Activated naive CD4-positive, alpha-beta T cell treated with anti-CD3 and anti-CD28 coated beads for 36 hours (primary cell): ENCODE data around the gene RAB11FIP2. TPM values are rescaled to one million over a fixed set of nuclear protein-coding genes. Genes with fewer than 3 reads are reported as not detected.

Experiments
- CTCF ChIA-PET: fragments of 350-600 bp; sonication (Branson Sonifier 250); formaldehyde crosslinking; loops from one replicate; lab custom pipeline; 2021; ENCODE audit warnings: antibody characterized with exemption; lab: Charles Lee
- DNase-seq: peaks from one replicate; pipeline ENCODE4 v3.0.0-alpha.2; 2020
- H3K27ac Mint-ChIP-seq: one replicate; pipeline ENCODE4 v1.8.0; 2021; ENCODE audit warnings: mild to moderate bottlenecking, mixed read lengths
- H3K27me3 Mint-ChIP-seq: one replicate; pipeline ENCODE4 v1.8.0; 2021; ENCODE audit warnings: low read depth, mixed read lengths
- H3K36me3 Mint-ChIP-seq: one replicate; pipeline ENCODE4 v1.8.0; 2021; ENCODE audit warnings: low read depth, mixed read lengths
- H3K4me1 Mint-ChIP-seq: one replicate; pipeline ENCODE4 v1.8.0; 2021; ENCODE audit warnings: low read depth, mixed read lengths
- H3K4me3 Mint-ChIP-seq: one replicate; pipeline ENCODE4 v1.8.0; 2021; ENCODE audit warnings: mild to moderate bottlenecking, moderate library complexity, mixed read lengths
- H3K9me3 Mint-ChIP-seq: one replicate; pipeline ENCODE4 v1.8.0; 2021; ENCODE audit warnings: mixed read lengths
- intact Hi-C: fragments of 100-400 bp; cut with micrococcal nuclease; formaldehyde crosslinking; loops from one replicate; pipeline ENCODE4 v1.15.1; 2023
- total RNA-seq, 2 experiments: library from RNA; stranded (reverse); gene quantifications; one replicate each; pipeline ENCODE4 v1.2.3, GENCODE V29; 2021

Gene RAB11FIP2
- total RNA-seq, 2 experiments from 2014 or later, result 9.9 to 11.6 TPM

DNA sequence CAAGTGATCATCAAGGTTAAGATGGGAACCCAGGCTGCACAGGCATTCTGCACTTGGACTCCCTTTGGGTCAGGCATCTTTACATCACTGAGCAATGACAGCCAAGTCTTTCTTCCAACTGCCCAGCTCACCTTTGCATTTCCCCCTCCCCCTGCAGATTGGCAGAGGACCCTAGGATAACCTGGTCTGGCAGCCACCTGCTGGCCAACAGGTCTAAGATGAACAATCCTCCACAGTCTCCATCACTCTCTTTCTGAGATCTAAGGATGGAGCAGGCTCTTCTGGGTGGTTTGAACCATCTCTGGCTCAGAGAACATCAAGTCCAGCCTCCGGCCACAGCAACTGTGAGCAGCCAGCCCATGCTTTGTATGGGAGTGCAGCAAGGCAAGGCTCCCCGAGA lies 75.8 kb downstream of the RAB11FIP2 start:
- DNase-seq, result no peak
- no peaks in the 10 kb centered on the region for H3K4me1 Mint-ChIP-seq
- intact Hi-C loops, result no loop called here
- no peaks in the 10 kb centered on the region for H3K9me3 Mint-ChIP-seq
- no peak overlapping the region for H3K27ac Mint-ChIP-seq
- H3K36me3 Mint-ChIP-seq, result no peaks in the 10 kb centered on the region
- peaks cover 7% of the 10 kb centered on the region for H3K27me3 Mint-ChIP-seq
- H3K4me3 Mint-ChIP-seq, result no peak overlapping the region
- CTCF ChIA-PET, result no interaction called here

DNA sequence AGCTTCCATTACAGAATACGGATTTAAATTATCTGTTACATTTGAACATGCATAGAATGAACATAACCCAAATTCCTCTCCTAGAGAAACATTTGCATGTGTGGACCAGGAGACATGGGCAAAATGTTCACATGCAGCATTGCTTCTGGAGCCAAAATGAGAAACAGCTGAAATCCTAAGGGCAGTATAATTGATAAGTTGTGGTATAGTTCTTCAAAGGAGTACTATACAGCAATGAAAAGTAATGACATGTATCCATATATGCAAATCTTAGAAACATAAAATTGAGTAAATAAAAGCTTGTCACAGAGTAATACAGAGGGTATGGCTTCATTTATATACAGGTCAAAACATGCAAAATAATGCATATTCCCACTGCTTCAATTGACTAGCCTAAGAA lies 77.1 kb downstream of the RAB11FIP2 start:
- Mint-ChIP-seq H3K4me1 (no peaks in the 10 kb centered on the region), H3K9me3 (no peaks in the 10 kb centered on the region), H3K36me3 (no peaks in the 10 kb centered on the region), H3K4me3 (no peak overlapping the region), H3K27ac (no peak overlapping the region), H3K27me3 (peaks cover 5% of the 10 kb centered on the region)
- intact Hi-C loops, result no loop called here
- CTCF ChIA-PET, result no interaction called here
- DNase-seq, result no peak

DNA sequence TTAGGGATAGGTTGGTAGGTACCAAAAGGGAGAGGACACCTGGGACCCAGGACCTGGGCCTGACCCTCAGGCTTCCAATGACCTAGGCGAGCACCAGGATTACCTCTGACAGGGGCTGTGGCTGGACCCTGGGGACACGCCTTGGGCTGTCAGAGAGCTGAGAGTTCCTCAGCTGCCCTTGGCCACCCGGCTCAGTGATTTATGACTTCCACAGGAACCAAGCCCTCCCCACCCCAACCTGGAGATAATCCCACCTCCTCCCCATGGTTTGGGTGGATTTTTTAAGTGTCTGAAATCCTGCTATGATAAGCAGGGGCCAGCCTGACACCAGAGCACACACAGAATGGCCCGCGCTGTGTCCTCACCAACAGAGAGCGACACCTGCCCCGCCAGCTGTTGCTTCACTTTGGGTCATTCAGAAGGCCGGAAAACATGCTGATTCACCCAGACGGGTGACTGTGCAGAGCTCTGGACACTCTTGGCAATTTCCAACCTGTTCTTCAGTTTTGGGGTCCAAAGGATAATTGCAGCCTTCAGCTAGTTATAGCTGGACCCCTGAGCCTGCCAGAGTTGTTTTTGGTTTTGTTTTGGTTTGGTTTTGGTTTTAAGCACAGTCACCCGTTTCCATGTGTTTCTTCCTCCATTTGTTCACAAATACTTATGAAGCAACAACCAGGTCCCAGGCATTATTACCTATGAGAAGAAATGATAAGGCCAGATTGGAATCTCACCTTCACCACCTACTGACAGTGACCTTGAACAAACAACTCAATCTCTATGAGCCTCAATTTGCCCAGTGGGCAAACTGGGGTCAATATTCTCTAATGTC lies 78.2 kb downstream of the RAB11FIP2 start:
- H3K36me3 Mint-ChIP-seq, result no peaks in the 10 kb centered on the region
- no peak overlapping the region for H3K4me3 Mint-ChIP-seq
- no peak for DNase-seq
- CTCF ChIA-PET, result no interaction called here
- no peaks in the 10 kb centered on the region for H3K9me3 Mint-ChIP-seq
- H3K4me1 Mint-ChIP-seq, result no peaks in the 10 kb centered on the region
- no peak overlapping the region for H3K27ac Mint-ChIP-seq
- H3K27me3 Mint-ChIP-seq, result peaks cover 5% of the 10 kb centered on the region
- intact Hi-C loops, result no loop called here

DNA sequence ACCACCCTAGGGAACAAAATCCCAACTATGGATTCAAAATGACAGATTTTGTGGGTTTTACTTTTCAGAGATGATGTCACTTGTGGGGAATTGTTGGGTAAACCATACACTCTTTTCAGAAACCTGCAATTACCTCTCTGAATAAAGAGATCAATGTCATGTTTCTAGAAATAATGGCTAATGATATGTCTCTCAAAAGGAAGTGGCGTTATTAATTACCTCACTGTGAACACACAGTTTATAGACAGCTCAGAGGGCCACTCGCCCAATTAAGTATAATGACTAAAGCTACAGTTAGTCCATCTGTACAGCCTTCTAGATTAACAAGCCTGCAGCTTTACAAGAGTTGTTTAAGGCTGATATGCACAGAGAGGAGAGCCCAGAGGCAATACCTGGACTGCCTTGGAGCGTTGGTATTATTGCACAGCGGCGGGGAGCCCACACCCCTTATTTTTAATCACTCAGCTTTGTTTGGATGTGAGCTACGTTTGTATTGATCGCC lies 79.5 kb downstream of the RAB11FIP2 start:
- Mint-ChIP-seq H3K4me1 (no peaks in the 10 kb centered on the region), H3K36me3 (no peaks in the 10 kb centered on the region), H3K4me3 (no peak overlapping the region), H3K9me3 (no peaks in the 10 kb centered on the region), H3K27me3 (peaks cover 5% of the 10 kb centered on the region), H3K27ac (no peak overlapping the region)
- intact Hi-C loops, result no loop called here
- CTCF ChIA-PET, result no interaction called here
- no peak for DNase-seq

DNA sequence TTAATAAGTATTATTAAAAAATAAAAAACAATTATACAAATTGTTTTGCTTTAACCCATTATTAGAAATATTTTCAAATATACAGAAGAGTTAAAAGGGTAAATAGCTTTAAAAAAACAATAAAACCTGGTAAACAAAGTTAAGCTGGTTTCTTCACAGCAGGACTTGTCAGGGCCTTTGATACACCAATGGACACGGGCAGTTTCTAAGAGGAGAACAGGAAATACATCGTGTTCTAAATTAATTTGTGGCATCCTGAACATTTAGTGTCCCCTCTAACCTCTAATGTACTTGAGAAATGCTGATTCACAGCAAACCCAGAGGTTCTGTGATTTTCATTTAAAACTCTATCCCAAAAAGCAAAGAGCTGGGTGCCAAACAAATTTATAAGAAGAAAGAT lies 80.8 kb downstream of the RAB11FIP2 start:
- Mint-ChIP-seq H3K36me3 (no peaks in the 10 kb centered on the region), H3K27ac (no peak overlapping the region), H3K4me1 (no peaks in the 10 kb centered on the region), H3K9me3 (no peaks in the 10 kb centered on the region), H3K27me3 (peaks cover 5% of the 10 kb centered on the region), H3K4me3 (no peak overlapping the region)
- intact Hi-C loops, result no loop called here
- CTCF ChIA-PET, result no interaction called here
- no peak for DNase-seq

DNA sequence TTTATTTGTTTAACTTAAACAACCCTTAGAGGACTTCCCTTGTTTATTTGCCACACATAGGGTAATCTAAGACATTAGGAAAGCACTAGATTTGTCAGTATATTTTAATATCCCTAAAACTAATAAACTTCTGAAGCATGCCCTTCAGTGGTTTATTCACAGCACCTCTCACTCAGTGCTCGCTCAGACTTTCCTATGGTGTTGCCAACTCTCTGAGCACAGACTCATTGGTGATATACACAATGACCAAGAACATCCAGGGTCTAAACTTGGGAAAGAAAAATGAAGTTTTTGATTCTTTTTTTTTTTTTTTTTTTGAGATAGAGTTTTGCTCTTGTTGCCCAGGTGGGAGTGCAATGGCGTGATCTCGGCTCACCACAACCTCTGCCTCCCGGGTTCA lies 82.2 kb downstream of the RAB11FIP2 start:
- H3K4me1 Mint-ChIP-seq, result no peaks in the 10 kb centered on the region
- no peak for DNase-seq

DNA sequence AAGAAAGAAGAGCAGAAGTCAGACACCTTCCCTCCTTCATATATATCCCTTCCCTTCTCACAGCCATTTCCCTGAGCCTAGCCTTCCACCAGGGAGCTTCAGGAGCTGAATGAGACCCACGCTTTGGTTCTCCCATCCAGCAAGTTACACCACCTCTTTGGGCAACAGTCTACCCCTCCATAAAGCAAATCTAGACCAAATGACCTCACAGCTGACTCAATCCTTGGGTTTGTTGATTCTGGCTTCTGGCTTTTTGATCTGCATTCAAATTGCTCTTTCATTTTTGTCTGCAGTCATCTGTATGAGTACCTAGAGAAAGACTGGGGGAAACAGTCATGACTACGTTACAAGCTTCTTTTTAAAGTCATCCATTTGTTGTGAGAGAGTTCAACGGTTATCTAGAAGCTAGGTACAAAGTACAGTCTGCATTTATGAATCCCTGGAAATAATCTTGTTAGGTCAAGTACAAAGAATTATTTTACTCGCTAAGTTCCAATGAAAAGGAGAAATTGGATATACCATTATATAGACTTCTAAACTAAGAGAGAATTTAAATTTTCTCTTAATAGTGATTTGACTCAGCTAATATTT lies 86.3 kb downstream of the RAB11FIP2 start:
- Mint-ChIP-seq H3K4me3 (no peak overlapping the region), H3K27me3 (peaks cover 13% of the 10 kb centered on the region), H3K36me3 (no peaks in the 10 kb centered on the region), H3K4me1 (no peaks in the 10 kb centered on the region), H3K9me3 (no peaks in the 10 kb centered on the region), H3K27ac (no peak overlapping the region)
- CTCF ChIA-PET, result no interaction called here
- no peak for DNase-seq
- intact Hi-C loops, result no loop called here

More for the DNA sequence above, 82.2 kb downstream of the RAB11FIP2 start:
- H3K36me3 Mint-ChIP-seq, result no peaks in the 10 kb centered on the region
- no peak overlapping the region for H3K27ac Mint-ChIP-seq
- H3K4me3 Mint-ChIP-seq, result no peak overlapping the region
- intact Hi-C loops, result no loop called here
- CTCF ChIA-PET, result no interaction called here
- peaks cover 5% of the 10 kb centered on the region for H3K27me3 Mint-ChIP-seq
- no peaks in the 10 kb centered on the region for H3K9me3 Mint-ChIP-seq

DNA sequence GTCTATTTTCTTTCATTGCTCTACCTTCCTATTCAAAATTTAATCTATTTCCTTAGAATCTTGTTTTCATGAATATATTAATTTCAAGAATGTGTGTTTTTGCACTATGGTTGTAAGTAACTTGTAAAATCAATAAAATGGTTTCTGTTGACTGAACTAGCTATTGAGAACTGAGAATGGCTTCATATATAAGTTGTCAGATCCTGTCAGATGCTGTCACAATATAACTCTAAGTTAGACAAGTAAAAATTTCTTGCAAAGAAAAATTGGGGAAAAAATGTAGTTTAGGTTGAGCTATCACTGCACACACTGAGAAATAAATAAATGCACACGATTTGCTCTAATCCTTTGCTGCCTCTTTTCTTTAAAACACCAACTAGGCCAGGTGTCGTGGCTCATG lies 89.8 kb downstream of the RAB11FIP2 start:
- H3K4me1 Mint-ChIP-seq, result no peaks in the 10 kb centered on the region
- CTCF ChIA-PET, result no interaction called here
- H3K9me3 Mint-ChIP-seq, result no peaks in the 10 kb centered on the region
- no peaks in the 10 kb centered on the region for H3K36me3 Mint-ChIP-seq
- DNase-seq, result no peak
- peaks cover 17% of the 10 kb centered on the region for H3K27me3 Mint-ChIP-seq
- H3K4me3 Mint-ChIP-seq, result no peak overlapping the region
- intact Hi-C loops, result no loop called here
- H3K27ac Mint-ChIP-seq, result no peak overlapping the region

DNA sequence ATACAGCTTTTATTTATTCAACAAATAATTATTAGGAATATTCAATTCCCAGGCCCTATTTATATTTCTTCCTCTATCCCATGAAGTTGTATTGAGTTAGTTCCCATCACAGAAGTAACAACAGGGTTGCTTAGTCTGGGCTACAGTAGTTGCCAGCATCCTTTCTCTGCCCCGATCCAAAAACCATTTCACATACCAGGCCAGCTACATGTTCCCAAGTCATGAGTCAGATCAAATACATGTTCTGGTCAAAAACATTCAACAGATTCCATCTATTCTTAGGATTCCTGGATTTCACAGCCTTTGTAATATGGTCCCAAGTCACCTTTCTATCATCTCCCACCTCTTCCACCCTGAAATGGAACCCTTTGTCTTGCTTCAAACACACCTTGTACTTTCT lies 91.6 kb downstream of the RAB11FIP2 start:
- no peak overlapping the region for H3K27ac Mint-ChIP-seq
- H3K27me3 Mint-ChIP-seq, result peaks cover 23% of the 10 kb centered on the region
- intact Hi-C loops, result no loop called here
- no peak for DNase-seq
- no peaks in the 10 kb centered on the region for H3K9me3 Mint-ChIP-seq
- H3K4me1 Mint-ChIP-seq, result no peaks in the 10 kb centered on the region
- CTCF ChIA-PET, result no interaction called here
- H3K4me3 Mint-ChIP-seq, result no peak overlapping the region
- no peaks in the 10 kb centered on the region for H3K36me3 Mint-ChIP-seq
